K562 treated with DMSO at 1 percent for 24 hours (cell line): ENCODE measurements around the gene CDCP2. TPM values are rescaled to one million over a fixed set of nuclear protein-coding genes. Genes with fewer than 3 reads are reported as not detected.

Source experiments
- total RNA-seq: library from RNA; unstranded; fragments of 300-600 nt; gene quantifications from 2 replicates; pipeline ENCODE4 v1.2.3, GENCODE V29; 2022; ENCODE audit warnings: low read depth; ENCODE audit not compliant: insufficient read depth

CDCP2 gene
- not detected in 2 replicates for total RNA-seq

DNA sequence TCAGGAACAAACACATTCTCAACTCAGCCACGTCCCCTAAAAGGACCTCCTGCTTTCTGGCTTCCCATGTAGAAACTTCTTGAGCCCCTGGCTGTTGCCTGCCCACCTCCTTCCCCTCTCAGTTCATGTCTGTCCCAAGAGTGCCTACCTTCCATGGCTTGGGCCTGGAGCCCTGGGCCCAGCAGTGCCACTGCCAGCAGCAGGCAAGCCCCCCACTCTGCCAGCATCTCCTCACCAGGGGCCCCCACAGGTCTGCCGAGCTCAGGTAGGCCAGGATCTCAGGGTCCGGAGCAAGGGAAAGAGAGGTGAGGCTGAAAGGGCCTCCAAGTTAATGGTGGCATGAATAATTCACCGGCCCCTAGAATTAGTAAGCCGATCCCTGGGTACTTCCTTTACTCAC is at the start of gene CDCP2:
Gene CDCP2 (minus strand): TSS at position 305 of the 400 bp plus-strand sequence. CDS start 78 bp downstream, at position 227.

DNA sequence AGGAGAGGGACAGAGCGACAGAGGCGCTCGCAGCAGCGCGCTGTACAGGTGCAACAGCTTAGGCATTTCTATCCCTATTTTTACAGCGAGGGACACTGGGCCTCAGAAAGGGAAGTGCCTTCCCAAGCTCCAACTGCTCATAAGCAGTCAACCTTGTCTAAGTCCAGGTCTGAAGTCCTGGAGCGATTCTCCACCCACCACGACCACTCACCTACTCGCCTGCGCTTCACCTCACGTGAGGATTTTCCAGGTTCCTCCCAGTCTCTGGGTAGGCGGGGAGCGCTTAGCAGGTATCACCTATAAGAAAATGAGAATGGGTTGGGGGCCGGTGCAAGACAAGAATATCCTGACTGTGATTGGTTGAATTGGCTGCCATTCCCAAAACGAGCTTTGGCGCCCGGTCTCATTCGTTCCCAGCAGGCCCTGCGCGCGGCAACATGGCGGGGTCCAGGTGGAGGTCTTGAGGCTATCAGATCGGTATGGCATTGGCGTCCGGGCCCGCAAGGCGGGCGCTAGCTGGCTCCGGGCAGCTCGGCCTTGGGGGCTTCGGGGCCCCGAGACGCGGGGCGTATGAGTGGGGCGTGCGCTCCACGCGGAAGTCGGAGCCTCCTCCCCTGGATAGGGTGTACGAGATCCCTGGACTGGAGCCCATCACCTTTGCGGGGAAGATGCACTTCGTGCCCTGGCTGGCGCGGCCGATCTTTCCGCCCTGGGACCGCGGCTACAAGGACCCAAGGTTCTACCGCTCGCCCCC is 47.1 kb upstream of the CDCP2 start, which contains the start of the genes CYB5RL and MRPL37:
Gene CYB5RL (minus strand): TSS at position 266 of the 754 bp plus-strand sequence. CDS start 4,414 bp downstream, outside the sequence.
Gene MRPL37 (plus strand): TSS at position 403 of the 754 bp plus-strand sequence. CDS start 77 bp downstream, at position 480.

Other genes starting within 250 kb of the CDCP2 start
- 38.6 and 47.4 TPM in 2 replicates for gene IFT25, start 207.3 kb downstream of the CDCP2 start, total RNA-seq
- 35.7 and 37.6 TPM in 2 replicates for gene LRRC42, start 206.7 kb downstream of the CDCP2 start, total RNA-seq
- not detected in 2 replicates for gene LDLRAD1, start 134.8 kb downstream of the CDCP2 start, total RNA-seq
- 171 and 182 TPM in 2 replicates for gene TMEM59, start 99.8 kb downstream of the CDCP2 start, total RNA-seq
- gene TCEANC2, start 99.4 kb downstream of the CDCP2 start, total RNA-seq: 3.9 and 4.5 TPM in 2 replicates
- 11.0 and 12.5 TPM in 2 replicates for gene CYB5RL, start 47.0 kb upstream of the CDCP2 start, total RNA-seq
- gene MRPL37, start 47.2 kb upstream of the CDCP2 start, total RNA-seq: 204 and 210 TPM in 2 replicates